Lower leg skin (tissue), 3 donors: ENCODE data around the gene PPFIBP2.

ENCODE experiments used
- POLR2A ChIP-seq, 2 donors: fragments of 450-650 bp; IDR thresholded peaks; one replicate each; pipeline ENCODE4 v1.6.1; 2016 to 2017; ENCODE audit warnings: antibody characterized with exemption in 2 of 2, mild to moderate bottlenecking in 1 of 2, moderate library complexity in 1 of 2
- TF ChIP-seq, protein P1 (sequence below), 3 donors: fragments of 450-650 bp; IDR thresholded peaks; one replicate each; pipeline ENCODE4 v1.5.1; 2016; ENCODE audit warnings: antibody characterized with exemption in 3 of 3, mild to moderate bottlenecking in 3 of 3, moderate library complexity in 2 of 3

DNA sequence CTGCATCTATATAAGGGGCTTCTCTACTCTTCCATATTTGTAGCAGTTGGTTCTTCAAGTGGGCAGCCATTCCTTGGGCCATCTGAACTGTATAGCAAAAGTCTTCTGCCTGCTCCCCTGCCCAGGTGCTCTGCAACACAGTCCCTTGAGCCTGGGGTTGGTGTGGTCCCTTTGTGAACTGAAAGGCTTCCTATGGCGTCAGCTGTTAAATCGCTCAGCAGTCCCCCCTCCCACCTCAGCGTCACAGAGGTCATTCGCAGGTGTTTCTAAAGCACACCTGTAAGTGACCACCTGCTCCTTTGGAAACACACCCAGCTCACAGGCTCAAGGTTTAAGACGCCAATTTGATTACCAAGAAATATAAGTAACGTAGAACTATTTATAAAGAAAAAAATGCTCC is 122.6 kb downstream of the PPFIBP2 start:
- TF ChIP-seq, protein P1, sequence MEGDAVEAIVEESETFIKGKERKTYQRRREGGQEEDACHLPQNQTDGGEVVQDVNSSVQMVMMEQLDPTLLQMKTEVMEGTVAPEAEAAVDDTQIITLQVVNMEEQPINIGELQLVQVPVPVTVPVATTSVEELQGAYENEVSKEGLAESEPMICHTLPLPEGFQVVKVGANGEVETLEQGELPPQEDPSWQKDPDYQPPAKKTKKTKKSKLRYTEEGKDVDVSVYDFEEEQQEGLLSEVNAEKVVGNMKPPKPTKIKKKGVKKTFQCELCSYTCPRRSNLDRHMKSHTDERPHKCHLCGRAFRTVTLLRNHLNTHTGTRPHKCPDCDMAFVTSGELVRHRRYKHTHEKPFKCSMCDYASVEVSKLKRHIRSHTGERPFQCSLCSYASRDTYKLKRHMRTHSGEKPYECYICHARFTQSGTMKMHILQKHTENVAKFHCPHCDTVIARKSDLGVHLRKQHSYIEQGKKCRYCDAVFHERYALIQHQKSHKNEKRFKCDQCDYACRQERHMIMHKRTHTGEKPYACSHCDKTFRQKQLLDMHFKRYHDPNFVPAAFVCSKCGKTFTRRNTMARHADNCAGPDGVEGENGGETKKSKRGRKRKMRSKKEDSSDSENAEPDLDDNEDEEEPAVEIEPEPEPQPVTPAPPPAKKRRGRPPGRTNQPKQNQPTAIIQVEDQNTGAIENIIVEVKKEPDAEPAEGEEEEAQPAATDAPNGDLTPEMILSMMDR (IDR thresholded peaks at IDR 0.05): no peak
- TF ChIP-seq POLR2A (IDR thresholded peaks at IDR 0.05): no peak
